GM21515 (cell line): ENCODE data around the gene ABCG1.

Experiments used
- ATAC-seq: cut with Tn5 transposase; IDR thresholded peaks from one replicate; pipeline ENCODE4 v1.9.1; 2021; ENCODE audit not compliant: unreplicated experiment

The ABCG1 gene

GRCh38 chr21:42214081-42214750 is 4.7 kb upstream of the ABCG1 start:
- ATAC-seq: no peak

- ATAC-seq: no peak
Observed at GRCh38 chr21:42214921-42215320, 4.0 kb upstream of the ABCG1 start.

- no peak for ATAC-seq
Observed at GRCh38 chr21:42215942-42216725, 2.8 kb upstream of the ABCG1 start.

GRCh38 chr21:42216726-42217572 is 2.0 kb upstream of the ABCG1 start:
- ATAC-seq: no peak

- no peak for ATAC-seq
Observed at GRCh38 chr21:42219606-42220137, 732 bp downstream of the ABCG1 start.

- ATAC-seq: peak; percentile 45
Observed at GRCh38 chr21:42220138-42220701, 1.3 kb downstream of the ABCG1 start.

- ATAC-seq: no peak
Observed at GRCh38 chr21:42221581-42222345, 2.8 kb downstream of the ABCG1 start.

- no peak for ATAC-seq
Observed at GRCh38 chr21:42222386-42222785, 3.4 kb downstream of the ABCG1 start.

GRCh38 chr21:42222821-42223390 is 4.0 kb downstream of the ABCG1 start:
- ATAC-seq: no peak

- no peak for ATAC-seq
Observed at GRCh38 chr21:42223826-42224575, 5.1 kb downstream of the ABCG1 start.

- ATAC-seq: no peak
Observed at GRCh38 chr21:42225042-42225441, 6.1 kb downstream of the ABCG1 start.

GRCh38 chr21:42225571-42226155 is 6.7 kb downstream of the ABCG1 start:
- no peak for ATAC-seq

- ATAC-seq: no peak
Observed at GRCh38 chr21:42226626-42227025, 7.7 kb downstream of the ABCG1 start.

- ATAC-seq: peak; percentile 83
Observed at GRCh38 chr21:42227909-42228708, 9.2 kb downstream of the ABCG1 start.

GRCh38 chr21:42228709-42229220 is 9.8 kb downstream of the ABCG1 start:
- no peak for ATAC-seq

GRCh38 chr21:42229676-42230075 is 10.7 kb downstream of the ABCG1 start:
- ATAC-seq: no peak

- ATAC-seq: no peak
Observed at GRCh38 chr21:42230178-42230577, 11.2 kb downstream of the ABCG1 start.

GRCh38 chr21:42230636-42231035 is 11.7 kb downstream of the ABCG1 start:
- ATAC-seq: no peak
